IMR-90 (cell line): ENCODE measurements around the gene BRAT1. TPM values are rescaled to one million over a fixed set of nuclear protein-coding genes. Genes with fewer than 3 reads are reported as not detected.
A peak's percentile ranks its signal among the peaks of the same experiment; 100 is the strongest.

Experiments used
- ATAC-seq: fragments of 200-7000 bp; cut with Tn5 transposase; 2 replicates; pipeline ENCODE4 v1.9.1; 2020; ENCODE audit warnings: low read depth, mild to moderate bottlenecking, moderate library complexity
- BruUV-seq: library from RNA; stranded (reverse); fragments of 400-500 nt; replicated peaks from 2 replicates; lab custom pipeline; 2021; lab: Mats Ljungman, UMichigan
- CTCF ChIA-PET: fragments of 300-600 bp; formaldehyde crosslinking; extraction: SDS; loops from one replicate; lab custom pipeline; 2021; ENCODE audit warnings: antibody characterized with exemption; lab: Yijun Ruan, JAX
- POLR2A ChIA-PET: fragments of 300-600 bp; sonication (Branson Sonifier 250); formaldehyde crosslinking; loops from one replicate; lab custom pipeline; 2022; ENCODE audit warnings: antibody characterized with exemption; ENCODE audit not compliant: unreplicated experiment; lab: Charles Lee
- DNase-seq: peaks from one replicate; pipeline ENCODE4 v3.0.0; 2013
- H2AFZ ChIP-seq: replicated peaks from 2 replicates; pipeline ENCODE3; 2013; ENCODE audit warnings: low read length, mild to moderate bottlenecking; ENCODE audit not compliant: poor library complexity
- H2AK5ac ChIP-seq: 2 replicates; pipeline ENCODE4 v1.6.1; 2013; ENCODE audit warnings: low read depth, low read length, inconsistent platforms
- H2AK9ac ChIP-seq: replicated peaks from 2 replicates; pipeline ENCODE3; 2013; ENCODE audit warnings: mild to moderate bottlenecking, low read depth, low read length, moderate library complexity; ENCODE audit not compliant: poor library complexity
- H2BK120ac ChIP-seq: 2 replicates; pipeline ENCODE4 v1.6.1; 2013; ENCODE audit warnings: low read depth, low read length, inconsistent platforms
- H2BK15ac ChIP-seq: 3 replicates; pipeline ENCODE4 v1.6.1; 2013; ENCODE audit warnings: low read depth, low read length, inconsistent platforms
- H2BK20ac ChIP-seq: 2 replicates; pipeline ENCODE4 v1.6.1; 2013; ENCODE audit warnings: low read depth, mild to moderate bottlenecking, inconsistent platforms, low read length, moderate library complexity
- H2BK5ac ChIP-seq: 2 replicates; pipeline ENCODE4 v1.6.1; 2013; ENCODE audit warnings: mild to moderate bottlenecking, low read depth, low read length, inconsistent platforms; ENCODE audit not compliant: poor library complexity, severe bottlenecking
- H3K14ac ChIP-seq: replicated peaks from 2 replicates; pipeline ENCODE4 v1.6.1; 2013; ENCODE audit warnings: low read depth, low read length, inconsistent platforms
- H3K18ac ChIP-seq: 2 replicates; pipeline ENCODE4 v1.6.1; 2013; ENCODE audit warnings: low read depth, low read length, control low read depth
- H3K23ac ChIP-seq: 2 replicates; pipeline ENCODE4 v1.6.1; 2013; ENCODE audit warnings: low read depth, low read length, inconsistent platforms
- H3K27ac ChIP-seq: 2 replicates; pipeline ENCODE4 v1.5.1; 2013; ENCODE audit warnings: mild to moderate bottlenecking, control low read depth, low read length; ENCODE audit not compliant: insufficient read depth
- H3K27me3 ChIP-seq: 2 replicates; pipeline ENCODE4 v1.6.1; 2013; ENCODE audit warnings: low read length; ENCODE audit not compliant: control insufficient read depth, insufficient read depth
- H3K36me3 ChIP-seq: 2 replicates; pipeline ENCODE4 v1.6.1; 2013; ENCODE audit warnings: low read length, mixed read lengths; ENCODE audit not compliant: control insufficient read depth, insufficient read depth
- H3K4ac ChIP-seq: 2 replicates; pipeline ENCODE4 v1.6.1; 2013; ENCODE audit warnings: low read depth, low read length, inconsistent platforms
- H3K4me1 ChIP-seq: 2 replicates; pipeline ENCODE4 v1.6.1; 2013; ENCODE audit warnings: low read length, mixed read lengths; ENCODE audit not compliant: control insufficient read depth, insufficient read depth
- H3K4me2 ChIP-seq: 2 replicates; pipeline ENCODE4 v1.6.1; 2013; ENCODE audit warnings: low read depth, mild to moderate bottlenecking, control low read depth, low read length, moderate library complexity
- H3K4me3 ChIP-seq: 2 replicates; pipeline ENCODE4 v1.5.1; 2013; ENCODE audit warnings: low read depth, mild to moderate bottlenecking, control low read depth, low read length, moderate library complexity; ENCODE audit not compliant: insufficient read depth
- H3K56ac ChIP-seq: 2 replicates; pipeline ENCODE4 v1.6.1; 2013; ENCODE audit warnings: low read length, inconsistent platforms; ENCODE audit not compliant: insufficient read depth; ENCODE audit errors: extremely low read depth
- H3K79me1 ChIP-seq, 2 experiments: 2 replicates each; pipeline ENCODE4 v1.6.1; 2013; ENCODE audit warnings: low read length in 2 of 2, inconsistent platforms in 1 of 2, low read depth in 1 of 2
- H3K9ac ChIP-seq: 2 replicates; pipeline ENCODE4 v1.6.1; 2013; ENCODE audit warnings: low read depth, low read length, control low read depth
- H3K9me1 ChIP-seq: 2 replicates; pipeline ENCODE4 v1.6.1; 2013; ENCODE audit warnings: low read length, inconsistent platforms; ENCODE audit not compliant: insufficient read depth
- H3K9me3 ChIP-seq: 2 replicates; pipeline ENCODE4 v1.6.1; 2013; ENCODE audit warnings: low read length; ENCODE audit not compliant: control insufficient read depth, insufficient read depth
- H4K20me1 ChIP-seq: 2 replicates; pipeline ENCODE4 v1.6.1; 2013; ENCODE audit warnings: low read length, inconsistent platforms; ENCODE audit not compliant: insufficient read depth
- H4K5ac ChIP-seq: 2 replicates; pipeline ENCODE4 v1.6.1; 2013; ENCODE audit warnings: mild to moderate bottlenecking, low read depth, low read length, control low read depth
- H4K8ac ChIP-seq, 2 experiments: 2 replicates each; pipeline ENCODE4 v1.6.1; 2013; ENCODE audit warnings: low read depth in 2 of 2, low read length in 2 of 2, control low read depth in 1 of 2, inconsistent platforms in 1 of 2
- H4K91ac ChIP-seq: 2 replicates; pipeline ENCODE4 v1.6.1; 2013; ENCODE audit warnings: low read depth, low read length, inconsistent platforms; ENCODE audit not compliant: insufficient read depth
- BHLHE40 ChIP-seq: fragments of 150-350 bp; IDR thresholded peaks from 2 replicates; pipeline ENCODE4 v1.6.1; 2016; ENCODE audit warnings: mild to moderate bottlenecking, low read depth, low read length
- CHD1 ChIP-seq: IDR thresholded peaks from 2 replicates; pipeline ENCODE4 v1.6.1; 2012; ENCODE audit warnings: low read depth, low read length, improper control_type of control experiment
- FOS ChIP-seq: fragments of 150-350 bp; IDR thresholded peaks from 2 replicates; pipeline ENCODE4 v1.6.1; 2016; ENCODE audit warnings: low read depth, low read length
- MAFK ChIP-seq: IDR thresholded peaks from 2 replicates; pipeline ENCODE4 v1.6.1; 2012; ENCODE audit warnings: low read depth, low read length, improper control_type of control experiment
- MXI1 ChIP-seq: IDR thresholded peaks from 2 replicates; pipeline ENCODE4 v1.6.1; 2012; ENCODE audit warnings: low read depth, mild to moderate bottlenecking, low read length, moderate library complexity, borderline replicate concordance
- POLR2A ChIP-seq: IDR thresholded peaks from 2 replicates; pipeline ENCODE4 v1.6.1; 2012; ENCODE audit warnings: mild to moderate bottlenecking, low read depth, low read length
- RCOR1 ChIP-seq: IDR thresholded peaks from 2 replicates; pipeline ENCODE4 v1.6.1; 2012; ENCODE audit warnings: mild to moderate bottlenecking, low read length, improper control_type of control experiment; ENCODE audit not compliant: insufficient replicate concordance
- SMC3 ChIP-seq: fragments of 150-350 bp; IDR thresholded peaks from 2 replicates; pipeline ENCODE4 v1.6.1; 2016; ENCODE audit warnings: low read depth, mild to moderate bottlenecking, antibody characterized with exemption, low read length, moderate library complexity
- WGBS, 2 experiments: methylation state at CpG; one replicate each; pipeline versions ENCODE4 v1.1.5 to v1.1.7; 2013; ENCODE audit warnings: missing lambda C conversion rate in 2 of 2; ENCODE audit not compliant: insufficient read length in 1 of 2; ENCODE audit errors: extremely low coverage in 2 of 2; 5-methylcytosine and 5-hydroxymethylcytosine counted together
- dilution Hi-C: fragments of 300-500 bp; cut with HindIII; formaldehyde crosslinking; loops from one replicate; pipeline ENCODE4 v1.14.3; 2018; ENCODE audit warnings: low sequenced_read_pairs; ENCODE audit not compliant: unreplicated experiment
- in situ Hi-C: fragments of 300-500 bp; cut with MboI; formaldehyde crosslinking; loops from 3 replicates; pipeline ENCODE4 v1.14.3; 2019; ENCODE audit warnings: low sequenced_read_pairs, inconsistent platforms, mixed read lengths
- intact Hi-C: fragments of 100-400 bp; cut with micrococcal nuclease; formaldehyde crosslinking; loops from 2 replicates; pipeline ENCODE4 v1.10.0; 2022
- polyA plus RNA-seq, 3 experiments: library from polyadenylated mRNA; depleted of rRNA; stranded (reverse); fragments of >200 nt; gene quantifications; 2 replicates each; pipeline ENCODE4 v1.2.3, GENCODE V29; 2012; ENCODE audit warnings: low replicate concordance in 1 of 3
- total RNA-seq: library from RNA; depleted of rRNA; stranded (reverse); fragments of >200 nt; gene quantifications from 2 replicates; pipeline ENCODE4 v1.2.3, GENCODE V29; 2012
- TF ChIP-seq, protein P1 (sequence below): conservative IDR thresholded peaks from 2 replicates; pipeline ENCODE4 v1.5.1; 2012; ENCODE audit warnings: mild to moderate bottlenecking, low read depth, low read length, improper control_type of control experiment
- TF ChIP-seq, protein P2 (sequence below): fragments of 150-350 bp; IDR thresholded peaks from 2 replicates; pipeline ENCODE4 v1.6.1; 2017; ENCODE audit warnings: mild to moderate bottlenecking, antibody characterized with exemption, low read length, low read depth
- TF ChIP-seq, protein P3 (sequence below): fragments of 150-350 bp; IDR thresholded peaks from 2 replicates; pipeline ENCODE4 v1.6.1; 2016; ENCODE audit warnings: low read depth, mild to moderate bottlenecking, low read length, moderate library complexity, borderline replicate concordance

Gene BRAT1
- total and polyA plus RNA-seq, 2 of the 4 experiments (the other 2 are of a cell fraction) = 6.8 to 21.9 TPM

DNA sequence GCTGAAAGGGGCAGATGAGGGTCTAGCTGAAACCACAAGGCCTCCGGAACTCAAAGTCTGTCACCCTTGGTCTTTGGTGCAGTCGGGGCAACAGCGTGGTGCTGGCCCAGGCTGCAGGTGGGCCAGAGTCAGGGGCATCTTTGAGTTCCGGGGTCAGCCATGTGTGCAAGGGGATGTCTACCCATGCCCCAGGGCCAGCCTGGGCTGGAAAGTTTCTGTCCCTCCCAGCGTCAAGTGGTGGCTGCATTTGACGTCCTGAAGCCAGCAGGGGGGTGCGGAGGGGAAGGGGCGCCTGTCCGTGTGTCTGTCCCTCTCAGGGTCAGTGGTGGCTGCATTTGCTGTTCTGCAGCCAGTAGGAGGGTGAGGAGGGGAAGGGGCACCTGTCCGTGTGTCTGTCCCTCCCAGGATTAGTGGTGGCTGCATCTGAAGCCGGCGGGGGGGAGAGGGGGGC is 638 bp downstream of the BRAT1 start:
- CTCF ChIA-PET = no interaction called here
- BruUV-seq = no TSS peak
- no peak for TF ChIP-seq BHLHE40
- TF ChIP-seq SMC3 = no peak
- TF ChIP-seq, protein P1, sequence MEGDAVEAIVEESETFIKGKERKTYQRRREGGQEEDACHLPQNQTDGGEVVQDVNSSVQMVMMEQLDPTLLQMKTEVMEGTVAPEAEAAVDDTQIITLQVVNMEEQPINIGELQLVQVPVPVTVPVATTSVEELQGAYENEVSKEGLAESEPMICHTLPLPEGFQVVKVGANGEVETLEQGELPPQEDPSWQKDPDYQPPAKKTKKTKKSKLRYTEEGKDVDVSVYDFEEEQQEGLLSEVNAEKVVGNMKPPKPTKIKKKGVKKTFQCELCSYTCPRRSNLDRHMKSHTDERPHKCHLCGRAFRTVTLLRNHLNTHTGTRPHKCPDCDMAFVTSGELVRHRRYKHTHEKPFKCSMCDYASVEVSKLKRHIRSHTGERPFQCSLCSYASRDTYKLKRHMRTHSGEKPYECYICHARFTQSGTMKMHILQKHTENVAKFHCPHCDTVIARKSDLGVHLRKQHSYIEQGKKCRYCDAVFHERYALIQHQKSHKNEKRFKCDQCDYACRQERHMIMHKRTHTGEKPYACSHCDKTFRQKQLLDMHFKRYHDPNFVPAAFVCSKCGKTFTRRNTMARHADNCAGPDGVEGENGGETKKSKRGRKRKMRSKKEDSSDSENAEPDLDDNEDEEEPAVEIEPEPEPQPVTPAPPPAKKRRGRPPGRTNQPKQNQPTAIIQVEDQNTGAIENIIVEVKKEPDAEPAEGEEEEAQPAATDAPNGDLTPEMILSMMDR = no peak
- TF ChIP-seq FOS = no peak
- TF ChIP-seq MAFK = no peak
- TF ChIP-seq, protein P2, sequence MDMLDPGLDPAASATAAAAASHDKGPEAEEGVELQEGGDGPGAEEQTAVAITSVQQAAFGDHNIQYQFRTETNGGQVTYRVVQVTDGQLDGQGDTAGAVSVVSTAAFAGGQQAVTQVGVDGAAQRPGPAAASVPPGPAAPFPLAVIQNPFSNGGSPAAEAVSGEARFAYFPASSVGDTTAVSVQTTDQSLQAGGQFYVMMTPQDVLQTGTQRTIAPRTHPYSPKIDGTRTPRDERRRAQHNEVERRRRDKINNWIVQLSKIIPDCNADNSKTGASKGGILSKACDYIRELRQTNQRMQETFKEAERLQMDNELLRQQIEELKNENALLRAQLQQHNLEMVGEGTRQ = no peak
- no peak for TF ChIP-seq POLR2A
- TF ChIP-seq CHD1 = no peak
- TF ChIP-seq, protein P3, sequence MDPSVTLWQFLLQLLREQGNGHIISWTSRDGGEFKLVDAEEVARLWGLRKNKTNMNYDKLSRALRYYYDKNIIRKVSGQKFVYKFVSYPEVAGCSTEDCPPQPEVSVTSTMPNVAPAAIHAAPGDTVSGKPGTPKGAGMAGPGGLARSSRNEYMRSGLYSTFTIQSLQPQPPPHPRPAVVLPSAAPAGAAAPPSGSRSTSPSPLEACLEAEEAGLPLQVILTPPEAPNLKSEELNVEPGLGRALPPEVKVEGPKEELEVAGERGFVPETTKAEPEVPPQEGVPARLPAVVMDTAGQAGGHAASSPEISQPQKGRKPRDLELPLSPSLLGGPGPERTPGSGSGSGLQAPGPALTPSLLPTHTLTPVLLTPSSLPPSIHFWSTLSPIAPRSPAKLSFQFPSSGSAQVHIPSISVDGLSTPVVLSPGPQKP = no peak
- no peak for TF ChIP-seq RCOR1
- TF ChIP-seq MXI1 = no peak
- H3K4me3 ChIP-seq = peak overlapping the region; percentile 81
- no peak overlapping the region for H4K91ac ChIP-seq
- H3K4ac ChIP-seq = peak overlapping the region; percentile 35; the same call in 1 of the 2 replicates
- peaks cover 5% of the 10 kb centered on the region for H3K36me3 ChIP-seq
- H2BK120ac ChIP-seq = no peak overlapping the region
- ATAC-seq (no peak), DNase-seq (no peak)
- H4K20me1 ChIP-seq = peaks cover 6% of the 10 kb centered on the region; the same call in 1 of the 2 replicates
- dilution Hi-C loops (no loop called here), in situ Hi-C loops (no loop called here), intact Hi-C loops (loop anchor here (1.0 to 5.0 kb wide), 3 partner anchors 46 to 102 kb away; partner anchors contain the start of gene TTYH3)
- peak overlapping the region; percentile 46 for H2AFZ ChIP-seq
- H4K8ac ChIP-seq = no peak overlapping the region; a peak in 2 of 4 replicates
- peak overlapping the region; percentile 86 for H3K23ac ChIP-seq
- peak overlapping the region; percentile 38 for H2BK5ac ChIP-seq
- no CpG with 5 or more reads among the region's 12 CpGs for WGBS, 2 experiments
- peak overlapping the region; percentile 99 for H3K9ac ChIP-seq
- H3K79me1 ChIP-seq = peaks cover 17 to 38% of the 10 kb centered on the region in 2 experiments
- peak overlapping the region; percentile 99 for H3K27ac ChIP-seq
- H2AK9ac ChIP-seq = peak overlapping the region; percentile 94
- H3K9me1 ChIP-seq = peaks cover 8% of the 10 kb centered on the region; the same call in 1 of the 2 replicates
- no peaks in the 10 kb centered on the region for H3K9me3 ChIP-seq
- H3K27me3 ChIP-seq = no peaks in the 10 kb centered on the region
- H3K56ac ChIP-seq = no peak overlapping the region
- no peak overlapping the region for H2BK20ac ChIP-seq
- H3K14ac ChIP-seq = peak overlapping the region; percentile 63; the same call in 1 of the 2 replicates
- no peak overlapping the region for H4K5ac ChIP-seq
- H3K4me1 ChIP-seq = peaks cover 7% of the 10 kb centered on the region
- no peak overlapping the region for H2BK15ac ChIP-seq
- H2AK5ac ChIP-seq = peak overlapping the region; percentile 24; the same call in 1 of the 2 replicates
- H3K4me2 ChIP-seq = peak overlapping the region; percentile 92
- POLR2A ChIA-PET = no interaction called here
- H3K18ac ChIP-seq = no peak overlapping the region
